C4-2B (cell line): ENCODE data around the gene SPATA24.

Experiments
- CTCF ChIP-seq: fragments of 450-650 bp; conservative IDR thresholded peaks from 2 replicates; pipeline ENCODE4 v1.5.1; 2017; ENCODE audit warnings: mild to moderate bottlenecking
- ZFX ChIP-seq: fragments of 450-650 bp; IDR thresholded peaks from 2 replicates; pipeline ENCODE4 v1.6.1; 2017

GRCh38 chr5:139385061-139386049, 18.5 kb downstream of the SPATA24 start:
- TF ChIP-seq CTCF (no peak), ZFX (no peak)
